ENCODE data around the gene G3BP1.
"Not testable (repeated sequence)": the region's sequence is repeated elsewhere in the genome, so short reads cannot be mapped to it uniquely, and the experiment has no call there.

Gene G3BP1

GRCh38 chr5:151798674-151799073 lies 26.9 kb downstream of the G3BP1 start:
- DNase-seq (ENCODE audit: low read depth), result no peak

GRCh38 chr5:151799407-151799806 lies 27.7 kb downstream of the G3BP1 start:
- DNase-seq (ENCODE audit: low read depth), result no peak

- DNase-seq (ENCODE audit: low read depth), result no peak
Observed at GRCh38 chr5:151800532-151800931, 28.8 kb downstream of the G3BP1 start.

GRCh38 chr5:151805414-151806223 lies 33.9 kb downstream of the G3BP1 start:
- DNase-seq (ENCODE audit: low read depth), result no peak

- DNase-seq (ENCODE audit: low read depth), result no peak
Observed at GRCh38 chr5:151808451-151809169, 36.9 kb downstream of the G3BP1 start.

GRCh38 chr5:151810449-151810848 lies 38.7 kb downstream of the G3BP1 start:
- no peak for DNase-seq (ENCODE audit: low read depth)

GRCh38 chr5:151810897-151811296 lies 39.1 kb downstream of the G3BP1 start:
- DNase-seq (ENCODE audit: low read depth), result no peak

GRCh38 chr5:151811593-151812321 lies 40.0 kb downstream of the G3BP1 start:
- DNase-seq (ENCODE audit: low read depth), result no peak

GRCh38 chr5:151812757-151813309 lies 41.1 kb downstream of the G3BP1 start:
- DNase-seq (ENCODE audit: low read depth), result no peak

GRCh38 chr5:151815051-151815450 lies 43.3 kb downstream of the G3BP1 start:
- no peak for DNase-seq (ENCODE audit: low read depth)

GRCh38 chr5:151819830-151820229 lies 48.1 kb downstream of the G3BP1 start:
- no peak for DNase-seq (ENCODE audit: low read depth)

GRCh38 chr5:151820271-151820670 lies 48.5 kb downstream of the G3BP1 start:
- no peak for DNase-seq (ENCODE audit: low read depth)

- no peak for DNase-seq (ENCODE audit: low read depth)
Observed at GRCh38 chr5:151820903-151821302, 49.1 kb downstream of the G3BP1 start.

- DNase-seq (ENCODE audit: low read depth), result no peak
Observed at GRCh38 chr5:151822141-151822540, 50.4 kb downstream of the G3BP1 start.

- no peak for DNase-seq (ENCODE audit: low read depth)
Observed at GRCh38 chr5:151825445-151825844, 53.7 kb downstream of the G3BP1 start.

GRCh38 chr5:151829370-151829769 lies 57.6 kb downstream of the G3BP1 start:
- no peak for DNase-seq (ENCODE audit: low read depth)

- DNase-seq (ENCODE audit: low read depth), result not testable (repeated sequence)
Observed at GRCh38 chr5:151832843-151833242, 61.1 kb downstream of the G3BP1 start.

- no peak for DNase-seq (ENCODE audit: low read depth)
Observed at GRCh38 chr5:151846765-151847164, 75.0 kb downstream of the G3BP1 start.

- no peak for DNase-seq (ENCODE audit: low read depth)
Observed at GRCh38 chr5:151847871-151848270, 76.1 kb downstream of the G3BP1 start.

- no peak for DNase-seq (ENCODE audit: low read depth)
Observed at GRCh38 chr5:151855701-151856100, 83.9 kb downstream of the G3BP1 start.

GRCh38 chr5:151856861-151857260 lies 85.1 kb downstream of the G3BP1 start:
- no peak for DNase-seq (ENCODE audit: low read depth)

GRCh38 chr5:151860867-151861266 lies 89.1 kb downstream of the G3BP1 start:
- DNase-seq (ENCODE audit: low read depth), result not testable (repeated sequence)
